Natural killer cell (primary cell): ENCODE data around the gene IFT81. TPM values are rescaled to one million over a fixed set of nuclear protein-coding genes. Genes with fewer than 3 reads are reported as not detected.

Source experiments
- ATAC-seq, 3 donors: fragments of 150-1000 bp in 2 of 3; fragments of 200-7000 bp in 1 of 3; cut with Tn5 transposase; 1 replicate in 1 of 3; 2 replicates in 2 of 3; pipeline ENCODE4 v1.10.0; 2021; ENCODE audit warnings: mild to moderate bottlenecking in 2 of 3, moderate library complexity in 2 of 3
- DNase-seq, 2 donors: peaks; one replicate each; pipeline versions ENCODE4 v3.0.0 to v3.0.0-alpha.2; 2013 to 2021; ENCODE audit warnings: mixed read lengths in 1 of 2
- H3K27ac ChIP-seq: one replicate; pipeline ENCODE4 v1.5.1; 2013; ENCODE audit warnings: mild to moderate bottlenecking, low read length
- H3K27me3 ChIP-seq: one replicate; pipeline ENCODE4 v1.6.1; 2013; ENCODE audit warnings: low read length; ENCODE audit not compliant: control insufficient read depth, insufficient read depth
- H3K36me3 ChIP-seq: one replicate; pipeline ENCODE4 v1.6.1; 2013; ENCODE audit warnings: low read length; ENCODE audit not compliant: control insufficient read depth, insufficient read depth
- H3K4me1 ChIP-seq: one replicate; pipeline ENCODE4 v1.6.1; 2013; ENCODE audit warnings: low read length; ENCODE audit not compliant: control insufficient read depth, insufficient read depth
- H3K4me3 ChIP-seq: one replicate; pipeline ENCODE4 v1.5.1; 2013; ENCODE audit warnings: low read length
- H3K9me3 ChIP-seq: one replicate; pipeline ENCODE4 v1.6.1; 2013; ENCODE audit warnings: low read length; ENCODE audit not compliant: control insufficient read depth, insufficient read depth
- H3K27ac Mint-ChIP-seq, 2 donors: one replicate each; pipeline ENCODE4 v1.8.0; 2022; ENCODE audit warnings: mild to moderate bottlenecking in 2 of 2, mixed read lengths in 2 of 2, moderate library complexity in 1 of 2
- H3K27me3 Mint-ChIP-seq, 2 donors: one replicate each; pipeline ENCODE4 v1.8.0; 2022; ENCODE audit warnings: low read depth in 2 of 2, mixed read lengths in 2 of 2
- H3K36me3 Mint-ChIP-seq: one replicate; pipeline ENCODE4 v1.8.0; 2022; ENCODE audit warnings: mixed read lengths
- H3K4me1 Mint-ChIP-seq, 2 donors: one replicate each; pipeline ENCODE4 v1.8.0; 2022; ENCODE audit warnings: mixed read lengths in 2 of 2
- H3K4me3 Mint-ChIP-seq: one replicate; pipeline ENCODE4 v1.8.0; 2022; ENCODE audit warnings: mild to moderate bottlenecking, moderate library complexity, mixed read lengths
- H3K9me3 Mint-ChIP-seq, 2 donors: one replicate each; pipeline ENCODE4 v1.8.0; 2022; ENCODE audit warnings: mixed read lengths in 2 of 2
- WGBS: methylation state at CpG from one replicate; pipeline ENCODE4 v1.1.7; 2013; ENCODE audit warnings: missing lambda C conversion rate; ENCODE audit not compliant: insufficient coverage; 5-methylcytosine and 5-hydroxymethylcytosine counted together
- intact Hi-C: fragments of 100-400 bp; cut with micrococcal nuclease; formaldehyde crosslinking; loops from one replicate; pipeline ENCODE4 v1.14.2; 2022
- total RNA-seq, 4 donors: library from RNA; stranded (reverse); fragments of 120-200 nt in 1 of 4; gene quantifications; one replicate each; pipeline versions ENCODE4 v1.2.3 to v1.2.4, GENCODE V29; 2013 to 2022
- TF ChIP-seq, protein P1 (sequence below): fragments of 200-600 bp; IDR thresholded peaks from one replicate; pipeline ENCODE4 v1.8.0; 2022; ENCODE audit warnings: antibody characterized with exemption

Gene IFT81
- total RNA-seq, 3 donors from 2014 or later (not counting 1 experiment from before 2014, with no cell fraction given), result 0.61 to 1.4 (median 0.80) TPM

DNA sequence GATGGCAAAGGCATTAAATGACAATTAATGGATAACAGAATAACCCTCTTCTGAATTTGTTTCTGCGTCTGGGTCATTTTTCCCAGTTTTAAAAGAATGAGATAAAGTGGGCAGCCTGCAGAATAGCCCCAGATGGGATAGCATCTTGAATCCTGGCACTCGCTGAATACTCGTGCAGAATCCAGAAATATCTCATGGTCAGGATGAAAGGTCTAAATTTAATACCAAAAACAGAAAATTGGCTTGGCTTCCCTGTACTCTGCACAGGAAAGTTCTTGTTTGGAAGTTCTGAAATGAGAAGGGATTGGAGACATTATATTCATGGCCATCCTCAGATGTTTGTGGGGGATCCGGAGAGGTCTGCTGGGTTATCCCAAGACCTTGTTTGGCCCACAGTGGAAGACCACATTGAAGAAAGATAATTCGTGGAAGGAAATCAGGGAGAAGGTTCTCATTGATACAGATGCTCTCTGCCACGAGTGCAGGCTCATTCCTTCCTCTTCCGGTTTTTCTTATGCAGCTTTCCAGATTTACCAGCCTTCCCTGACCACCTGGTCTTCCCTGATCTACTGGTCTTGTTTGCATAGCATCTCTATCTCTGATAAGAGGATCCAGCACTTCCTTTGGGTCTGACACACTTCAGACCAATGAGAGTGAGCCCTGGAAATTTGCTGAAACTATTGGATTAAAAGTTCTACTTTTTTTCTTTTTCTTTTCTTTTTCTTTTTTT is 6.0 kb upstream of the IFT81 start:
- H3K27ac Mint-ChIP-seq, result no peak overlapping the region
- H3K27ac ChIP-seq, result no peak overlapping the region
- H3K4me1 ChIP-seq, result no peaks in the 10 kb centered on the region
- no peak overlapping the region for H3K4me3 Mint-ChIP-seq
- H3K27me3 Mint-ChIP-seq, result peaks cover 0 to 12% of the 10 kb centered on the region in 2 donors
- ATAC-seq, result no peak
- intact Hi-C loops, result no loop called here
- no peaks in the 10 kb centered on the region for H3K36me3 Mint-ChIP-seq
- no peaks in the 10 kb centered on the region for H3K36me3 ChIP-seq
- H3K9me3 ChIP-seq, result no peaks in the 10 kb centered on the region
- 58% methylated on average over 7 of the region's 7 CpGs for WGBS
- H3K27me3 ChIP-seq, result no peaks in the 10 kb centered on the region
- H3K4me3 ChIP-seq, result no peak overlapping the region
- TF ChIP-seq, protein P1, sequence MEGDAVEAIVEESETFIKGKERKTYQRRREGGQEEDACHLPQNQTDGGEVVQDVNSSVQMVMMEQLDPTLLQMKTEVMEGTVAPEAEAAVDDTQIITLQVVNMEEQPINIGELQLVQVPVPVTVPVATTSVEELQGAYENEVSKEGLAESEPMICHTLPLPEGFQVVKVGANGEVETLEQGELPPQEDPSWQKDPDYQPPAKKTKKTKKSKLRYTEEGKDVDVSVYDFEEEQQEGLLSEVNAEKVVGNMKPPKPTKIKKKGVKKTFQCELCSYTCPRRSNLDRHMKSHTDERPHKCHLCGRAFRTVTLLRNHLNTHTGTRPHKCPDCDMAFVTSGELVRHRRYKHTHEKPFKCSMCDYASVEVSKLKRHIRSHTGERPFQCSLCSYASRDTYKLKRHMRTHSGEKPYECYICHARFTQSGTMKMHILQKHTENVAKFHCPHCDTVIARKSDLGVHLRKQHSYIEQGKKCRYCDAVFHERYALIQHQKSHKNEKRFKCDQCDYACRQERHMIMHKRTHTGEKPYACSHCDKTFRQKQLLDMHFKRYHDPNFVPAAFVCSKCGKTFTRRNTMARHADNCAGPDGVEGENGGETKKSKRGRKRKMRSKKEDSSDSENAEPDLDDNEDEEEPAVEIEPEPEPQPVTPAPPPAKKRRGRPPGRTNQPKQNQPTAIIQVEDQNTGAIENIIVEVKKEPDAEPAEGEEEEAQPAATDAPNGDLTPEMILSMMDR, result no peak
- DNase-seq, result no peak
- H3K4me1 Mint-ChIP-seq, result no peaks in the 10 kb centered on the region
- H3K9me3 Mint-ChIP-seq, result no peaks in the 10 kb centered on the region

DNA sequence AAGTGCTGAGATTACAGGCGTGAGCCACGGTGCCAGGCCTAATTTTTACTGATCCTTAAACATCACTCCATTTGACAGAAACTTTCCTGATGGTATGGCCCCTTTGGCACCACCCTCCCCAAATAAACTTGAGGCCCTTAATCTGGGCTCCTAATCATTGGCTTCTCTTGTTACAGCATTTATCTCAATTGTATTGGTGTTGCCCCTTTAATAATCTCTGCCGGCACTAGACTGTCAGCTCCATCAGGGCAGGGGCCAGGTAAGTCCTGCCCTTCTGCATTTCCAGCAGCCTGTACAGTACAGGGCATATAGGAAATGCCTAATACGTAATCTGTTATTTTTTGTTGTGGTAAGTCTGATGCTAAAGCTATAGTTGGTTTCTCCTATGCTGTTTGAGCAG is 1.2 kb upstream of the IFT81 start:
- H3K27ac Mint-ChIP-seq, result no peak overlapping the region
- H3K27me3 Mint-ChIP-seq, result peaks cover 0 to 12% of the 10 kb centered on the region in 2 donors
- Histone ChIP-seq H3K4me3 (no peak overlapping the region), H3K36me3 (no peaks in the 10 kb centered on the region), H3K27me3 (no peaks in the 10 kb centered on the region), H3K4me1 (peaks cover 10% of the 10 kb centered on the region), H3K9me3 (no peaks in the 10 kb centered on the region), H3K27ac (no peak overlapping the region)
- no peaks in the 10 kb centered on the region for H3K9me3 Mint-ChIP-seq
- H3K36me3 Mint-ChIP-seq, result no peaks in the 10 kb centered on the region
- H3K4me3 Mint-ChIP-seq, result no peak overlapping the region
- intact Hi-C loops, result loop anchor here (2.0 kb wide), 1 partner anchor 158 kb away; the partner anchor contains the start of gene ATP2A2
- ATAC-seq, result no peak
- 93% methylated on average over 4 of the region's 4 CpGs for WGBS
- peaks cover 0 to 5% of the 10 kb centered on the region in 2 donors for H3K4me1 Mint-ChIP-seq
- DNase-seq, result no peak
- TF ChIP-seq, protein P1, result no peak

DNA sequence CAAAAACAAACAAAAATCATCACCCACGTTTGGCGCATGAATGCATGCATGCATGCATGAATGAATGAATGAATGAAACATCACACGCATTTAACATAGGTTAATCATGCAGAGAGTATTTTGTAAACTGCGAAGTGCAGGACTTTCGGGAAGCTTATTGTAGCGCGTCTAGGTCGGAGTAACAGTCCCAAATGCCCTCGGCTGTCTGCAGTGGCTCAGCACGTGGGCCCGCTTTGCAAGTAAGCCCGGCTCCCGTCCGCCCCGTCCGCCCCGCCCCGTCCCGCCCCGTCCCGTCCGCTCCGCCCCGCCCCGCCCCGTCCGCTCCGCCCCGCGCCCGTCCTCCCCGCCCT is 263 bp upstream of the IFT81 start:
- TF ChIP-seq, protein P1, result no peak
- intact Hi-C loops, result loop anchor here (1.0 to 2.0 kb wide), 2 partner anchors 45 to 157 kb away; partner anchors contain the start of gene ATP2A2
- no peak for ATAC-seq
- H3K4me3 Mint-ChIP-seq, result peak overlapping the region; percentile 50
- Histone ChIP-seq H3K36me3 (no peaks in the 10 kb centered on the region), H3K27me3 (no peaks in the 10 kb centered on the region), H3K9me3 (no peaks in the 10 kb centered on the region), H3K27ac (no peak overlapping the region), H3K4me1 (peaks cover 10% of the 10 kb centered on the region), H3K4me3 (no peak overlapping the region)
- no peaks in the 10 kb centered on the region for H3K9me3 Mint-ChIP-seq
- peaks cover 0 to 12% of the 10 kb centered on the region in 2 donors for H3K27me3 Mint-ChIP-seq
- DNase-seq, result no peak
- WGBS, result 6% methylated on average over 32 of the region's 32 CpGs
- peaks cover 0 to 5% of the 10 kb centered on the region in 2 donors for H3K4me1 Mint-ChIP-seq
- H3K27ac Mint-ChIP-seq, result peak overlapping the region; percentile 67 to 83
- H3K36me3 Mint-ChIP-seq, result no peaks in the 10 kb centered on the region
